ENCODE data around the gene MORF4L1. TPM values are rescaled to one million over a fixed set of nuclear protein-coding genes. Genes with fewer than 3 reads are reported as not detected.

MORF4L1 gene
- polyA plus RNA-seq, 3 donors = 691 to 792 (median 739) TPM

Other genes starting within 250 kb of the MORF4L1 start
- gene CHRNB4, start 231.7 kb upstream of the MORF4L1 start, polyA plus RNA-seq (ENCODE audit: insufficient read length in 3 of 3) = 1 to 10 TPM; 3.2 TPM
- 10 to 100 TPM; 21.2 to 35.7 (median 33.1) TPM for gene ADAMTS7, start 61.4 kb upstream of the MORF4L1 start, polyA plus RNA-seq (ENCODE audit: insufficient read length in 3 of 3)
- 100 to 1,000 TPM; 118 to 167 (median 160) TPM for gene CTSH, start 72.2 kb downstream of the MORF4L1 start, polyA plus RNA-seq (ENCODE audit: insufficient read length in 3 of 3)
- gene RASGRF1, start 217.9 kb downstream of the MORF4L1 start, polyA plus RNA-seq (ENCODE audit: insufficient read length in 3 of 3) = under 1 TPM; 0.43 to 0.72 (median 0.54) TPM